T-helper 17 cell (primary cell): ENCODE data around the gene WWOX. TPM values are rescaled to one million over a fixed set of nuclear protein-coding genes. Genes with fewer than 3 reads are reported as not detected.

Source experiments
- ATAC-seq: fragments of 150-1000 bp; cut with Tn5 transposase; 2 replicates; pipeline ENCODE4 v1.10.0; 2021; ENCODE audit warnings: mild to moderate bottlenecking, moderate library complexity
- DNase-seq, 3 donors: peaks; one replicate each; pipeline versions ENCODE4 v3.0.0 to v3.0.0-alpha.2; 2020 to 2021
- H3K9me3 ChIP-seq: one replicate; pipeline ENCODE4 v1.7.0; 2013; ENCODE audit warnings: low read length, mild to moderate bottlenecking; ENCODE audit not compliant: control insufficient read depth, poor library complexity, severe bottlenecking
- H3K27ac Mint-ChIP-seq: one replicate; pipeline ENCODE4 v1.8.0; 2022; ENCODE audit warnings: mild to moderate bottlenecking, moderate library complexity, mixed read lengths
- H3K27me3 Mint-ChIP-seq: one replicate; pipeline ENCODE4 v1.8.0; 2022; ENCODE audit warnings: mixed read lengths
- H3K36me3 Mint-ChIP-seq: one replicate; pipeline ENCODE4 v1.8.0; 2022; ENCODE audit warnings: low read depth, mixed read lengths
- H3K4me1 Mint-ChIP-seq: one replicate; pipeline ENCODE4 v1.8.0; 2022; ENCODE audit warnings: mild to moderate bottlenecking, mixed read lengths
- H3K4me3 Mint-ChIP-seq: one replicate; pipeline ENCODE4 v1.8.0; 2022; ENCODE audit warnings: mild to moderate bottlenecking, moderate library complexity, mixed read lengths
- total RNA-seq, 4 donors: library from RNA in 2 of 4; stranded (reverse) in 2 of 4; gene quantifications; one replicate each; pipeline ENCODE4 v1.2.3 and lab custom pipeline; 2022 to 2026

The WWOX gene
- total RNA-seq, 2 donors from 2014 or later, result 26.8 to 29.7 TPM

GRCh38 chr16:78175287-78175686, 75.8 kb downstream of the WWOX start:
- no peaks in the 10 kb centered on the region for H3K9me3 ChIP-seq
- ATAC-seq, result no peak
- no peak overlapping the region for H3K4me3 Mint-ChIP-seq
- H3K27ac Mint-ChIP-seq, result no peak overlapping the region
- H3K4me1 Mint-ChIP-seq, result peaks cover 1% of the 10 kb centered on the region
- no peaks in the 10 kb centered on the region for H3K27me3 Mint-ChIP-seq
- no peak for DNase-seq
- H3K36me3 Mint-ChIP-seq, result peaks cover 6% of the 10 kb centered on the region

DNA sequence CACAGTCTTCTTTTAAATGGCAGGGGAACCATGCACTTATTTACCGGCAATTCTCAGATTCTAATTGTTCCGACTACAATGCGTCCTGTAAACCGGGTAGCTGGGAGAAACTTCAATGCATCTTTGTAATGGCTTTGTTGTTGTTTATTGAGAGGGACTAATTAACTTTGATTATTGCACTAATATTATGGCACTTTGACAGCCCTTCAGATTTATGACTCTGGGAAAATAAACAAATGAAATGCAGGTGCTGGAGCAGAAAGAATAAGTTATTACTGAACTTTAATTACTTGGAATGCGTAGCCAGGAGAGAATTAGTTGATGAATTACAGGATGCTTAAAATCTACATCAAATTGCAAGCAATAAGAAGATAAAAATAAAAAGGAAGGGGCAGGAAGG, 77.0 kb downstream of the WWOX start:
- no peak for ATAC-seq
- H3K4me1 Mint-ChIP-seq, result peaks cover 11% of the 10 kb centered on the region
- H3K9me3 ChIP-seq, result no peaks in the 10 kb centered on the region
- DNase-seq, result no peak
- no peak overlapping the region for H3K4me3 Mint-ChIP-seq
- H3K36me3 Mint-ChIP-seq, result peaks cover 8% of the 10 kb centered on the region
- no peaks in the 10 kb centered on the region for H3K27me3 Mint-ChIP-seq
- no peak overlapping the region for H3K27ac Mint-ChIP-seq

DNA sequence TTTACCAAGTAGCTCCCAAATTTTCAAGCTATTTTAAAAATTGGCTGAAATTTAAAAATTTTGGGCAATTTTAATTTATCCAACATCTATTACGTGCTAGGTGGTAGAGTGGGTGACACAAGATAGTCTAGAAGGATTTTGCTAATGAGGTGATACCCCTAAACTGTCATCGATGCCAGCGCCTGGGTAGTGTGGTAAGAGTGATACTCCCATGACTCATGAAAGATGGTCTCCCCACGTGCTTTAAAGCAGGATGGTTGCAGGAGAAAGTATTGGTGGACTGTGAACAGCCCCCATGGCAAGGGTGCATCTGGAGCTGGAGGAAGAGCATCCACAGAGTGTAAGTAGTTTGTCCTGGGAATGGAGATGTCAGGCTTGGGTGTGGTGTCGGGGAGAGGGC, 77.8 kb downstream of the WWOX start:
- ATAC-seq, result no peak

GRCh38 chr16:78177987-78178386, 78.5 kb downstream of the WWOX start:
- H3K9me3 ChIP-seq, result no peaks in the 10 kb centered on the region
- no peaks in the 10 kb centered on the region for H3K27me3 Mint-ChIP-seq
- H3K36me3 Mint-ChIP-seq, result peaks cover 8% of the 10 kb centered on the region
- H3K4me3 Mint-ChIP-seq, result no peak overlapping the region
- DNase-seq, result no peak
- ATAC-seq, result no peak
- H3K27ac Mint-ChIP-seq, result no peak overlapping the region
- peaks cover 13% of the 10 kb centered on the region for H3K4me1 Mint-ChIP-seq

More for the DNA sequence above, 77.8 kb downstream of the WWOX start:
- no peak overlapping the region for H3K27ac Mint-ChIP-seq
- no peaks in the 10 kb centered on the region for H3K9me3 ChIP-seq
- peaks cover 11% of the 10 kb centered on the region for H3K4me1 Mint-ChIP-seq
- DNase-seq, result no peak
- peaks cover 8% of the 10 kb centered on the region for H3K36me3 Mint-ChIP-seq
- H3K4me3 Mint-ChIP-seq, result no peak overlapping the region
- no peaks in the 10 kb centered on the region for H3K27me3 Mint-ChIP-seq

DNA sequence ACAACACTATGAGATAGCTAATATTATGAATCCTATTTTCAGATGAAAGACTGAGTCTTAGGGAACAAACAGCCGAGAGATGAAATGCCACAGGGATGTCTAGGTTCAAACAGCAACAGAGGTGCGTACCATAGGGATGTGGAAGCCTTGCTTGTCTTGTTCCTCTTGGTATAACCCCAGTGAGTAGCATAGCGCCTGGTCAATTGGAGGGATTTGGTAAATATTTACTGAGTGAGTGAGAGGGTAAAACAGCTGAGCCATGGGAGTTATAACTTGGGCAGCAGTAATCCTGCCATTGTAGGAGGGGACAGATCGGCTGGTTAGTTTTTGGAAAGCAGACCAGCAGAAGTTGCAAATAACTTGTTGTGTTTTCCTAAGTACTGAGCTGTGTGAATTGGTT, 80.2 kb downstream of the WWOX start:
- H3K27ac Mint-ChIP-seq, result no peak overlapping the region

DNA sequence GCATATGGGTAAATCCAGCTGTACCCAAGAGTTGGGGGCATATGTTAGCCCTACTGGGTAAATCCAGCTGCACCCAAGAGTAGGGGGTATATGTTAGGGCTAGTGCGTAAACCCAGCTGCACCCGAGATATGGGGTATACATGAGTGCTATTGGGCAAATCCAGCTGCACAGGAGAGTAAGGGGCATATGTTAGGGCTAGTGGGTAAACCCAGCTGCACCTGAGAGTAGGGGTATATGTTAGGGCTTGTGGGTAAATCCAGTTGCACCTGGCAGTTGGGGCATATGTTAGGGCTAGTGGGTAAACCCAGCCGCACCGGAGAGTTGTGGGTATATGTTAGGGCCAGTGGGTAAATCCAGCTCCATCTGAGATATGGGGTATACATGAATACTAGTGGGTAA, 80.9 kb downstream of the WWOX start:
- H3K4me3 Mint-ChIP-seq, result no peak overlapping the region
- H3K4me1 Mint-ChIP-seq, result peaks cover 13% of the 10 kb centered on the region
- no peak overlapping the region for H3K27ac Mint-ChIP-seq
- H3K9me3 ChIP-seq, result no peaks in the 10 kb centered on the region
- ATAC-seq (no peak), DNase-seq (no peak)
- H3K27me3 Mint-ChIP-seq, result no peaks in the 10 kb centered on the region
- peaks cover 7% of the 10 kb centered on the region for H3K36me3 Mint-ChIP-seq

More for the DNA sequence above, 80.2 kb downstream of the WWOX start:
- H3K9me3 ChIP-seq, result no peaks in the 10 kb centered on the region
- H3K36me3 Mint-ChIP-seq, result peaks cover 7% of the 10 kb centered on the region
- peaks cover 13% of the 10 kb centered on the region for H3K4me1 Mint-ChIP-seq
- no peak for ATAC-seq
- no peak for DNase-seq
- H3K4me3 Mint-ChIP-seq, result no peak overlapping the region
- H3K27me3 Mint-ChIP-seq, result no peaks in the 10 kb centered on the region

- ATAC-seq (no peak), DNase-seq (no peak)
- H3K9me3 ChIP-seq, result no peaks in the 10 kb centered on the region
- Mint-ChIP-seq H3K36me3 (peaks cover 5% of the 10 kb centered on the region), H3K4me3 (no peak overlapping the region), H3K27me3 (no peaks in the 10 kb centered on the region), H3K4me1 (peaks cover 13% of the 10 kb centered on the region), H3K27ac (no peak overlapping the region)
These were observed 84.2 kb downstream of the WWOX start for GRCh38 chr16:78183437-78184237.

DNA sequence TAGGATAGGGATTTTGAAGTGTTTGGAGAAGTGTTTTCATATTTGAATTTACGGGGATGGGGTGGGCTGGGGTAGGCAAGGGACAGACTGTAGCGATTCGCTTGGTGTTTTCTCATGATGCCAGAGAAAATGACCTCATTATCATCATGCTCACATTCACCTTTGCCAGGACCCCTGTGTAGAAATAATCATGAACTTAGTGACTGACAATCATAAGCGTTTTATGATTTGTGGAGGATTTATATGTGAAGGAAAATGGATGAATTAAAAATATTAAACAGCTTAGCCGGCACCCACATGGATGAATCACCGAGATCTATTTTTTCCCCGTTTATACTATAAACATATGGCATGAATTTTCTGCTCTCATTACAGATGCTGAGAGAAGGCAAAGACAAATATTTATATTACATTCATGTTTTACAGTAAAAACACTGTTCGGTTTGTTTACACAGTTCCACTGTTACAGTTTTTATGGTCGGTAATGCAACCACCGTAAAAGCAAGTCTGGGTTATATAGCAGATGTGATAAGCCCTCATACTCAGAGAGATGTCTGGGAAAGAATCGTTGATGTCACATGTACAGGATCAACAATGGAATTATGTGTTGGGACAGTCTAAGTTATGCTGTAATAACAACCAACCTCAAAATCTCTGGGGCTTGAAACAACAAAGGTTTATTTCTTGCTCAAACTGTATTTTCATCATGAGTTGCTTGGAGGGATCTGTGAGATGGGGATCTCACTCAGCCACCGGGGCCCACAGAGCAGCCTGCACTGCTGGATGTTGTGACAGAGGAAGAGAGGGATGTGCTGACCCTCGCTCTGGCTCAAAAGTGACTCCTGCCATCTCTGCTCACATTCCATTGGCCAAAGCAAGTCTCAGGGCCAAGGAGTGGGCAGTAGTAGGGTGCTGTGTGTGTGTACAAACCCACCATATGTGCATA, 85.1 kb downstream of the WWOX start:
- Mint-ChIP-seq H3K4me1 (peaks cover 13% of the 10 kb centered on the region), H3K36me3 (peaks cover 5% of the 10 kb centered on the region), H3K27ac (no peak overlapping the region), H3K4me3 (no peak overlapping the region), H3K27me3 (no peaks in the 10 kb centered on the region)
- no peak for ATAC-seq
- no peak for DNase-seq
- no peaks in the 10 kb centered on the region for H3K9me3 ChIP-seq

DNA sequence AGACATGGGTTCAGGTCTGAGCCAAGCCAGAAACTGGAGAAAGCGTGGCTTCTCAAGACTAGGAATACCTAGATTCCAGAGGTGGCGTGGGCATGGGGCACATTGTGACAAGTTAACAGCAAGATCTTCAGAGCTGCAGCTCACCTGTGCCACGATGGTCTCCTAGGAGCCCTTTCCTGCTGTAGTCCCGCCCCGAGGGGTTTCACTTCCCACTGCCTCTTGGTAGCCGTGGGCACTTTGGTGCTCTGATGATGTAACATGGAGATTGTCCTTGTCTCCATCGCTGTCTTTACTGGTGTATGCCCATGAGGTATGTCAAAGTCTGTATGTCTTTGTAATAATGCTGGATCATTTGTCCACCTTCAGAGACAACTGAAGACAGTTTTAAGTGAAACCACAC, 89.7 kb downstream of the WWOX start:
- no peaks in the 10 kb centered on the region for H3K36me3 Mint-ChIP-seq
- ATAC-seq, result no peak
- no peak overlapping the region for H3K4me3 Mint-ChIP-seq
- no peak for DNase-seq
- no peaks in the 10 kb centered on the region for H3K9me3 ChIP-seq
- no peaks in the 10 kb centered on the region for H3K27me3 Mint-ChIP-seq
- no peak overlapping the region for H3K27ac Mint-ChIP-seq
- H3K4me1 Mint-ChIP-seq, result no peaks in the 10 kb centered on the region

GRCh38 chr16:78192734-78193488, 93.5 kb downstream of the WWOX start:
- H3K4me1 Mint-ChIP-seq, result no peaks in the 10 kb centered on the region
- H3K36me3 Mint-ChIP-seq, result no peaks in the 10 kb centered on the region
- H3K27me3 Mint-ChIP-seq, result no peaks in the 10 kb centered on the region
- no peak for DNase-seq
- no peak overlapping the region for H3K4me3 Mint-ChIP-seq
- no peak for ATAC-seq
- no peaks in the 10 kb centered on the region for H3K9me3 ChIP-seq
- no peak overlapping the region for H3K27ac Mint-ChIP-seq

- Mint-ChIP-seq H3K4me3 (no peak overlapping the region), H3K27me3 (no peaks in the 10 kb centered on the region), H3K36me3 (peaks cover 3% of the 10 kb centered on the region), H3K27ac (peak overlapping the region; percentile 51), H3K4me1 (no peaks in the 10 kb centered on the region)
- no peak for DNase-seq
- ATAC-seq, result no peak
- H3K9me3 ChIP-seq, result no peaks in the 10 kb centered on the region
These were observed 95.5 kb downstream of the WWOX start for GRCh38 chr16:78194948-78195347.

DNA sequence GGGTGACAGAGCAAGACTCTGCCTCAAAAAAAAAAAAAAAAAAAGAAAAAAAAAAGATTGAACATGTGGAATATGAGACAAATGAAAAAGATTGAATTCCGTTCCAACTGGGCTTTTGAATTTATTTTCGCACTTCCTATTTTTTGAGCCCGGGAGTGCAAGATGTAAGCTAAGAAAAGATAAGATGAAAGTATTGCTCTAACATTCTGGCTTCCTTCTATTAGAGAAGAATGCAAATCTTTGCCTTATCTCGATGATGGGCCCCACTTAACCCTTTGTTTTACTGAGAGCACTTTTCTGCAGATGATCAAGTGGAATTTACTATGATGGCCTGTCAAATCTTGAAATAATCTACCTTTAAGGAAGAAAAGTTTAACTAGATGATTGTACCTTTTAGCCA, 96.3 kb downstream of the WWOX start:
- ATAC-seq (no peak), DNase-seq (no peak)
- Mint-ChIP-seq H3K27ac (no peak overlapping the region), H3K4me3 (no peak overlapping the region), H3K36me3 (peaks cover 3% of the 10 kb centered on the region), H3K27me3 (no peaks in the 10 kb centered on the region), H3K4me1 (no peaks in the 10 kb centered on the region)
- no peaks in the 10 kb centered on the region for H3K9me3 ChIP-seq

GRCh38 chr16:78196502-78196901, 97.0 kb downstream of the WWOX start:
- H3K9me3 ChIP-seq, result no peaks in the 10 kb centered on the region
- DNase-seq (no peak), ATAC-seq (no peak)
- Mint-ChIP-seq H3K27me3 (no peaks in the 10 kb centered on the region), H3K27ac (no peak overlapping the region), H3K4me3 (no peak overlapping the region), H3K4me1 (no peaks in the 10 kb centered on the region), H3K36me3 (peaks cover 3% of the 10 kb centered on the region)
